GM21619 (cell line): ENCODE measurements around the gene SLC48A1.

Source experiments
- ATAC-seq: cut with Tn5 transposase; IDR thresholded peaks from one replicate; pipeline ENCODE4 v1.9.1; 2021; ENCODE audit not compliant: unreplicated experiment

The SLC48A1 gene

DNA sequence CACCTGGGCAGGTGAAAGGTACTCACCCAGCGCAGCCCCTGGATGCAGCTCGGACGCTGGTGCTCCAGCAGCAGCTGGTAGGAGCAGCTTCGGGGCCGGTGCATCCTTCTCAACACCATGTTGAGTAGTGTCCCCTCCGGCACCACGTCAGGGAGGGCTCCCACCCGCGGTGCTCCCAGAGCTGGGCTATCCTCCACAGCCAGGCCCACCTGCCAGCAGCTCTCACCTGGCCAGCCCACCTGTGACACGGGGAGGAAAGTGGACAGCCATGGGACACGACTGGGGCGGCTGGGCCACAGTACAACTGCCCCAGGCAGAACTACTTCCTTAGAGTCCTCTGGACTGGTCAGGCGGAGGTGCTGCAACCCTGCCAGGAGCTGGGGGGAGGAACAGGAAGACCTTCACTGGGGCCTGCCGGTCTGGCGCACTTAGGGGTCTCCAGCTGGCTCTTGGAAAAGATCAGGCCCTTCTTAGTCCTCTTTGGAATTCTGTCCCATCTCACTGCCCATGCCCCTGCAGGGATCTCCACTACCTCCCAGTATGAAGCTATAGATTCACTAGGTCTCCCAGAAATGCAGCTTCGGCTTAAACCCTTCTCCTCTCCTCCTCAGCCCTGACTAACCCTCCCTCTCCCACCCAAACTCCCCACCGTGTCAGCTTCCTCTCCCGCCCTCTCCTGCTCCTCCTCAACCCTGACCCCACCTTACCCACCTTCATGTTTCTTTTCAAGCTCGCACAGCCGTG lies 15.0 kb upstream of the SLC48A1 start:
- no peak for ATAC-seq

DNA sequence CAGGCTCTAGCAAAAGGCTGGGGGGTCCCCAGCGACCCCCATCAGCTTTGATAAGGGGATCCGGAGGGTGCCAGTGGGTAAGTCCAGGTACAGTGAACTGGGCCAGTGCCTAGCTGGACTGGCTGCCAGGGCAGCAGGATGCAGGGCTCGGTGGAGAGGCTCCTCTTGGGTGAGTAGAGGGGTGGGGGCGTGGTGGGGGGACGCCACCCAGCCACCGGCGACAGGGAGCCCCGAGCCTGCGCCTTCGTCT lies 14.5 kb upstream of the SLC48A1 start:
- no peak for ATAC-seq

DNA sequence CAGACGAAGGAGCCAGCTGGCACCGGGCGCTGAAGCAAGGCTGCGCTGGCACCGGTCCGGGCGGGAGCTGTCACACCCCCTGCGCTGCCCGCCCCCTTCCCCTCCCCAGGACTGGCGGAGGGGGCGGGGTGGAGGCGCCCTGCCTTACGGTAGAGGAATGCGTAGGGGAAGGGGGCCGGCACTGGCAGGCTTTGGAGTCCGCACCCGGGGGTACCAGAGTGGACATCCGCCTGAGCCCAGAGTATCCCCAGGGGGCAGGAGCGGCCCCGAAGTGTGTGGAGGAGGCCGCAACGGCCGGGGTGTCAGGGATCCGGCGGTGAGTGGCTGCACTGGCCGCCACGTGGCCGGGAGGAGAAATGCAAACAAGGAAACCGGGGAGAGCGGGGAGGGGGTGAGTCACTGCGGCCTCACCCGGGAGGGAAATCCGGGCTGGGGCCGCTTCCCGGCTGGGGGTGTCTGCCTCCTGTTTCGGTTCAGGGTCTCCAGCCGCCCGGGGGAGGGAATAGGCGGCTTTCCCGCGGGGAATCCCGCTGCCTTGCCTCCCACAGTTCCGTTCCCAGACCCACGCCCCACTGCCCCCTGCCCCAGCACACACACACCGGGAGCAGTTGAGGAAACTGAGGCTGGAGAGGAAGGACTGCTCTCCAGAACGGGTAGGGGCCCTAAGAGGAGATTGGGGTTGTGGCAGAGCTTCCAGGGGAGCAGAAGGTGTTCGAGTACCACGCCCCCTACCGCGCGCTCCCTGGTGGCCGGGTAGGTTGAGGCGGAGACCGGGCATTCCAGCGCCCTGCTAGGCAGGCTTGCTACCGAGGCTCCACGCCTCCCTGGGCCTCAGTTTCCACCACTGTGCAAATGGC lies 14.0 kb upstream of the SLC48A1 start, which contains the start of gene RAPGEF3:
Gene RAPGEF3 (minus strand): TSS at position 47 of the 857 bp plus-strand sequence. CDS start 324 bp downstream, outside the sequence.
- ATAC-seq: peak; percentile 41

DNA sequence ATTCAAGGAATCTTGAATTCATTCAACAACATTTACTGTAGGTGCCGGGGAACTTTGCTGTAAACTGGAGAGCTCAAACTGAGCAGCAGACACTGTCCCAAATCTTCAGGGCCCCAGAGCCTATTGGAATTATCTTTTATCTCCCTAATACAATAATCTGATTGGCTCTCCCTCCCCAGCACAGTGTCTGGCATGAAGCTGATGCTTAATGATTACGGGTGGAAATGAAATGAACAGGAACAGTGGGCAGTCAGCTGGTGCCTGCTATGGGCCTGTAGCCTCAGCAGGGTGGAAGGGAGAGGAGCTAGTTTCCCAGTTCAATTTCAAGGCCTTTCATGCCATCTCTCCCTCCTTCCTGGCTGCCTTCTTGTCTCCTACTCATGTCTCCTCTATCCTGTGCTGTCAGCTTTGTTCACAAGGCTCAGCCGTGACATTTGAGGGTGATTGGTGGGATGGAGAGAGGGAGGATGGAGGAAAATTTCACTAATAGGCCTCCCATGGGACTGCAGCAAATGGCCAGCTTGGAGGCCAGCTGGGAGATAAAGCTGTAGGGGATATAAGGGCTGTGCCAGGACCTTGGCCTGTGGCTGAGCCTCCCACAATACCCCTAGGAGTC lies 10.1 kb upstream of the SLC48A1 start:
- no peak for ATAC-seq

DNA sequence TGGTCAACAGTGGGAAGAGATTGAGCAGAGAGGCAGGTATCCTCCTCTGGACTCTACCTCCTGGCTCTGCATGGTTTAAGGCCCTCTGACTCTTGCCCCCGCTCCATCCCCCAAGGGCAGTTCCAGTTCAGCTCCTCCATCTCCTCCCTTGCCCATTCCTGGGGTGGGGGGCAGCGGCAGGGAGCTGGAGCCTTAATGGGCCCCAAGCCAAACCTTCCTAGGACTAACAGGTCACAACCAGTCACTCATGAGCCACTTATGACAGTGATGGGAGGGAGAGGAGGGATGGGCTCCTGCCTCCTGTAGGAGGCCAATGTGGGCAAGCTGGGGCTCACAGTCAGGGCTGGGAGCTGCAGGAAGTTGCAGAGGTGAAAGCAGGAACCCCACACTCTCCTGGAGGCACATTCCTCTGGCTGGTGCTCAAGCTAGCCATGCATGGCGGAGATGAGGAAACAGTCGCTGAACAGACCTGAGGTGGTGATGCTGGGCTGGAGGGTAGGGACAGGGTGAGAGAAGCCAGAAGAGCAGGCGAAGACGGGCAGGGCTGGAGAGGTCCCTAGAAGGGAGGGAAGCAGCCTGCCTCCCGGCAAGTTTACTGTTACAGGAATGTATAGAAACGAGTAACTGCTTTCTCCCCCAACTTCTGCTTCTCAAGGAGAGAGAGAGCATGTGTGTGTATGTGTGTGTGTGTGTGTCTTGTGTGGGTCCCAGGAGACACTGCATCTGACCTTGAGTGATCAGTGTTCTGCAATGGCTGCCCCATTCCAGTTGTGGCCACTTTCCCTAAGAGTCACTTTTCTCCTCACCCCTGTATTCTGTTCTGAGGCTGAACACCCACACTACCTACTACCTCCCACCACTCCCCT lies 9.3 kb upstream of the SLC48A1 start:
- no peak for ATAC-seq

DNA sequence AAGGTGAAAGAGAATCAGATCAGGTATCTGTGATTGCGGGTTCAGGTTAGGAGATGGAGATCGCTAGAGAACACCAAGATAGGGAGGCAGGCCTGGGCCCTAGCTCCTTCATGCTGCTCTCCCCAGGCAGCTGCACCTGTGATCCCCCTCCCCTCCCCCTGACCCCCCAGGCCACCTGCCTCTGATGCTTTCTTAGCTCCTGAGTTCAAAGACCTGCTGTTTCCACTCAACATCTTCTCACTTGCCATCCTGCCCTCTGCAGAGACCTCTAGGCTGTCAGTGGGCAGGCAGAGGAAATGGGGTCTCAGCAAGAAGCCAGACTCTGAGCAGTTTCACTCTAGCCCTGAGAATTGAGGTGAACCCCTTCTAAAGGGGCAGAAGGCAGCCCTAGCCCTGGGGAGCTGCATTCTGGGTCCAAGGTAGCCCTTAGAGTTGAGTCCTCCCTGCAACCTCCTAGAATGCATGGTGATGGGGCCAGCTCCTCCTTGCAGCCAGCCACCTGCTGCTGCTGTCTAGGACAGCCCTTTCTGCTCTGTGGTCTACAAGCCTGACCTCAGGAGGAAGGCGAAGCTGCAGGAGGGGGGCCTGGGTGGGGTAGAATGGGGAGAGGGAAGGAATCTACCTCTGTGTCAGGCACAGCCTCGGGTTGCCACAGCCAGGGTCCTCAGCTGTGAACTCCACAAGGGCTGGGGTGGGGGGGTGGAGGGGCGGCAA lies 6.4 kb upstream of the SLC48A1 start:
- ATAC-seq: no peak

DNA sequence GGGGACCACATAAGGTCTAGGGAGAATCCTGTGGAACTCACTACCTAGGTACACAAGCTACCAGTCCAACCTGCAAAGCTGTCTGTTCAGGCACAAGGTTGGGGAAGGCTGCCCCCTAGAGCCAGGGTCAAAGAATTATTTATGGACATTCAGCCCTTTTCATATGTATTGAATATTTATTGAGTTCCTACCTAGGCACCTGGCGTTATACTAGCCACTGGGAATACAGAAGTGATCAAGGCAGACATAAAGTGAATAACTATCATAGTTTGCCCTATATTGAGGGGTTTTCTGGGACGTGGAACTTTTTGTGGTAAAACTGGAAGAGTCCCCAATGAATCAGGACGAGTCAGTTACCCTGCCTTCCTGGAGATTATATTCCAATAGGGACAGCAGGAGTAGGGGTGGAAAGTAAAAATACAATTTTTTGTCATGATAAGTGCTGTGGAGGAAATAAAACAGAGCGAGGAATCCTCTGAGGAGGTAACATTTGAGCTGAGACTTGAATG lies 5.8 kb upstream of the SLC48A1 start:
- peak; percentile 72 for ATAC-seq

DNA sequence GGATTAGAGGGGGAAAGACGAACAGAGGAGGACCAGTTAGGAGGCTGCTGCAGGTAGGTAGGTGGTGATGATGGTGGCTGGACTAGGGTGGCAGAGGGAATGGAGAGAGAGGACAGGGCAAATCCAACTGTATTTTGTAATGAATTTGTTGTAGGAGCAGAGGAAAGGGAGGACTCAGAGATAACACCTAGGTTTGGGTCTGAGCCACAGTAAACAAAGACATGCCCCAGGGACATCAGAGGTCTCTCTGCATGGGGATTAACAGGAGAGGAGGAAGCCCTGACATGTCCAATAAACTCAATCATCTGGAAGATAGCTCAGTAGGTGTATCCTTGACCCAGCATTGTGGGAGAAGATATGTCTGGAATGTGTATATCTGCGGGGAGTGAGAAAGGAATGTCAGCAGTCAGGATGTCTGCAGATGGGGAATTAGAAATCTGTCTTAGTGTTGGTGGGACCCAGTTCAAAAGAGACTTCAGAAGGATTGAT lies 4.7 kb upstream of the SLC48A1 start:
- ATAC-seq: no peak

DNA sequence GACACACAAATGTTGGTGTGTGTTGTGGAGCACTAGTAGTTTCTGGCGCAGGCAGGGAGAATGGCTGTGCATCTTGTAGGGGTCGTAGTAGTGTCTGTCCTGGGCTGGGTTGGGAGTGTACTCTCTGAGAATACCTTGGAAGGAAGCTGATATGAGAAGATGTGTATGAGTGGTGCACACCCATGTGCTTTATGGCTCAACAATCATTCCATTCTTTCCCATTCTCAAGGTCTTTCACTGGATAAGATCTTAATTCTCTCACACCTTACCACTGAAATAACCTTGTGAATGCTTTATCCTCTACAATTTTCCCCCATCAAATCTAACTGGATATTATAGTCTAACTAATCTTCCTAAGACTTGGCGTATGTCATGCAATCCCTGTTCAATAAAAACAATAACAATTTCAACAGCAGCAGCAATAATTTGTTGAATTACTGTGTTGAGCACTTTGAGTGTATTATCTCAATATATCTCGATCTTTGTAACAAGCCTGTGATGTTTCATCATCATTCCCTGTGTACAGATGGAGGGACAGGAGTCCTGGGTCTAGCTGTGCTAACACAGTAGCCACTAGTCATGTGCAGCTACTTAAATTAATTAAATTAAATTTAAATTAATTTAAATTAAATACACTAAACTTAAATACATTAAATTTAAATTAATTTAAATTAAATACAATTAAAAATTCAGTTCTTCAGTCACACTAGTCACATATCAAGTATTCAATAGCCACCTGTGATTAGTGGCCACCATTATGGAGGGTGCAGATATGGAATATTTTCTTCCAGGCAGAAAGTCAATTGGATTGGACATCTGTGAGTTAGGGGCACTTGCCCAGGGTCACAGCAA lies 3.6 kb upstream of the SLC48A1 start:
- ATAC-seq: no peak

DNA sequence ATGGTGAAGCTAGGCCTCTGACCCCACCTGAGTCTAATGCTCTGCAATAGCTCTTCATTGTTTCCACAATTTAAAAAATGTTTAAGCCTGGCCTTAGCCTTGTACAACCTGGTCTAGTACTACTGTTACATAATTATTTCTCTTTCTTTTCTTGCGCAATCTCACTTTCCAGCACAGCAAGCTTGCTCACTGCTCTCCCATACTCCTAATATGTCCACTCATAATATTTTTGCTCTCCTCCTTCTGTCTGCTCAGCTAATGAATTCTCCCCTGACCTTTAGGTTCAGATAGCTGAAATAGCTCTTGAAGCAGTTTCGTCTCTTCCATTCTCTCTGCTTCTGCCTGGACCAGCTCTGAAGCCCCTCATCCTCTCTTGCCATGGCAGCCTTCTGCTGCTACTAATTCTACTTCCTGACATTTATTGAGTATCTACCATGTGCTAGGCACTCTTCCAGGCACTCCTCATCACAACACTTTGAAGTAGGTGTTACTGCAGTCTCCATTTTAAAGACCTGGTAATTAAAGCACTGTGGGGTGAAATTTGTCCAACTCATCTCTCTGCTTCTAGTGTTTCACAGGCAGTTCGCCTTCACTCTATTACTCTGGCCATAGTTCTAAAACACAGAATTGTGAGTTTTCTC lies 2.8 kb upstream of the SLC48A1 start:
- ATAC-seq: no peak

DNA sequence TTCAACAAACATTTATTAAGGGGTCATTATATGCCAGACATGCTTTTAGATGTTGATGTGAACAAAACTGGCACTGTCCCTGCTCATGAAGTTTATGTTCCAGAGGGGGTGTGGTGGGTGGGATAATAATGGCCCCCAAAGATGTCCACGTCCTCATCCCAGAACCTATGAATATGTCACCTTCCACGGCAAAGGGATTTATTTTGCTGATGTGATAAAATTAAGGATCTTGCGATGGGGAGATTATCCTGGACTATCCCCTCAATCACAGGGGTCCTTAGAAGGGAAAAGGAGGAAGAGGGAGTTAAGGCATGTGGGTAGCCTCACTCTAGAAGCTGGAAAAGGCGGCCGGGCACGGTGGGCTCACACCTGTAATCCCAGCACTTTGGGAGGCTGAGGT lies 1.7 kb upstream of the SLC48A1 start:
- no peak for ATAC-seq

DNA sequence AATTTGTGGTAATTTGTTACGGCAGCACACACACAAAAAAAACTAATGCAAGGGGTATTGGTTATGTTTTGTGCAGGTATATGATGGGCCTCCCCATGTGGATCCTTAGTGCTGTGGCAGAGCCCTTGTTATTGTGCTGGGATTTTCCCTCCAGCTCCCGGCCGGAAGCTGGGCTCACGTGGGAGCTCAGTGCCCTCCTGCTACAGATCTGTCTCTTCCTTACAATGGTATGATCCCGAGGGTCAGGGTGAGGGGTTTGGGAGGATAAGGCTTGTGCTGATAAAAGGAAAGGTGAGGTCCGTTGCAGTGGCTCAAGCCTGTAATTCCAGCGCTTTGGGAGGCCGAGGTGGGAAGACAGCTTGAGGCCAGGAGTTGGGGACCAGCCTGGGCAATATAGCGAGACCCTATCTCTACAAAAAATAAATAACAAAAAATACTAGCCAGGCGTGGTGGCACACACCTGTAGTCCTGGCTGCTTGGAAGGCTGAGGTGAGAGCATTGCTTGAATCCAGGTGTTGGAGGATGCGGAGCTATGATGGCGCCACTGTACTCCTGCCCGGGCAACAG lies 861 bp upstream of the SLC48A1 start:
- ATAC-seq: no peak

DNA sequence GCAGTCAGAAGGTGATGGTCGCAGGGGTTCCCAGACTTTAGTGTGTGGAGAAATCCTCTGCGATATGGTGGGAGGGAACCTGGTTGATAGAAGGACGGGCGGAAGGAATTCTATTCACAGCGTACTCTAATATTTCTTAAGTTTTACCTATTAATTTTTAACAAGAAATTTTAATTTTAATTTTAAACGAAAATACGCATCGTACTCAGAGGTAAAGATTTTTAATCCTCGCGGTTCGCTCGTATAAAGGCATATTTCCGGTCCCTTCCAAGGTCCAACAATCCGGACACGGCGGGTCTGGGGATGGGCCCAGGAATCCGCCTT lies 338 bp upstream of the SLC48A1 start:
- no peak for ATAC-seq

DNA sequence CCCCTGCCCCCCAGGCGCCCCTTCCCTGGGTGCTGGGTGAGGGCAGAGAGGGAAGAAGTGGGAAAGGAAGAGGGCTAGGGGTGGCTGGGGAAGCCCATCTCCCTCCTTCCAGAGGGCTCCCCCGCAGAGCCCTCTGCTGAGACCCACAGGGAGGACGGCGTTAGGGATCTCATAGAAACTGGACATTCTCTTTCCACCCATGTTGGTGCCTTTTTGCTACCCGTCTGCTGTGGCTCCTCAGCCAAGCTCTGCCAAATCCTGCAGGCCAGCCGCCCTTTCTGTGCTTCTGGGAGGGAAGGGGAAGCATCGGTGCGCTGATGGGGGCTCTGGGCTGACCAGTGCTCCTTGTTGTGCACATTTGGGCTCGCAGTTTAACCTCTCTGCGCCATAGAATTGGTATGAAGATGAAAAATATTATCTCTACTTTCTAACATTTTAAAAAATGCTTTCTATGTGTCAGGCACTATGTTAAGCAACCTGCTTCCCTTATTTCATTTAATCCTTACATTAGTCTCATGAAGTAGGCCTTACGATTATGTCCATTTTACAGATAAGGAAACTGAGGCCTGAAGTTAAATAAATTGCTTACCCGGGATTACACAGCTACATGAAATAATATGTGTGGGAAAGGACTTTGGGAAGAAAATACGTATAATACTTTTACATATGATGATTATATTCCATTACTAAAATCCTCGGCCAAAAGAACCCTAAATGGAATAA lies 981 bp downstream of the SLC48A1 start:
- no peak for ATAC-seq

DNA sequence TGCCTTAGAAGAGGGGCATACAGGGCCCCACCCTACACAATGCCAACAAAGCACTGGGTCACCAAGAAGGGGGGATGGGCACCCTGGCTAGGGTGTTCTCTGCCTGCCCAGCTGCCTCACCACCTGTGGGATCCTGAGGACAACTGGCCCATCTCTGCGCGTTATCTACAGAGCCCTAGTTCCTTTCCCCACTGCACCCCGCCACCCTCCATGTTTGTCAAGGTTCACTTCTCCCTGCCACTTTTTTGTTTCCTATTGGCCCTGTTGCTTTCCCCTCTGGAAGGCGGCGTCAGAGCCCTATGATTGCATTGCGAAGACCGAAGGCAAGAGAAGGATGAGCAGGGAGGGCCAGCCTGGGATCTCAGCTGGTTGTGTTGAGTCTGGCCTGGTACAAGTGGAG lies 1.6 kb downstream of the SLC48A1 start:
- no peak for ATAC-seq

DNA sequence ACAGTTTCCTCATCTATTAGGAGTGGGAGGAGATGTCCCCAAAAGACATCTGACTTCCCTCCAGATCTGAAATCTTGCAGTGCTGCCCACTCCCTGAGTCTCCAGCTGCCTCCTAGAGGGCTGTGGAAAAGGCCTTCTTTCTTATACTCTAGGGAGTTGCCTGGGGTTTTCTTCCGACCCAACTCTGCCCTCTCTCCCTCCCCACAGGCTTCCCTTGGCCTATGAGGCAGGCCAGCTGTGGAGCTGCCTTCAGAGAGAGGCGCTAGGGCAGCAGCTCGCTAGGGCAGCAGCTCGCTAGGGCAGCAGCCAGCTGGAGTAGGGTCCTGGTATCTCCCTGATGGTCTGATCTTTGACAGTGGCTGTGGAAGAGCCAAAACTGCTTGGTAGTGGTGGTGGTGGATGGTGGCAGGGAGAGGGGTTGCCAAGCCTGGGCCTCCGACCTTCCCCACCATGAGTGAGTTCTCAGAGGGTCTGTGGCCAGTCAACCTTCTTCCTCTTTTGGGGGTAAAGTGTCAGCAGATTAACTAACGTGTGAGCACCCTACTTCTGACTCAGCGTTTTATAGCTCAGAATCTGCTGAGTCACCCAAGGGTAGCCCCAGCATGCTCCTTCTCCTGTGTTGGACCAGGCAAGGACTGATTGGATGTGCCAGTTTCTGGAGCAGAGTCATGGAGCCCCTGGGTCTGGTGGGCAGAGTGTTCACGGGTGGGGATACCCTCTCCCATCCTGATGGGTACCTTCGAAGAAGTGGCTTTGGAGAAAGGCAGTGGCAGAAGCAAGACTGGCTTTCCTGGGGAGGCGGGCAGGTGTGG lies 2.3 kb downstream of the SLC48A1 start:
- ATAC-seq: no peak
